H54 (cell line): ENCODE measurements around the gene ERGIC2.
"Not testable (repeated sequence)": the region's sequence is repeated elsewhere in the genome, so short reads cannot be mapped to it uniquely, and the experiment has no call there.

ENCODE experiments used
- DNase-seq: peaks from one replicate; pipeline ENCODE4 v3.0.0; 2011; ENCODE audit warnings: low spot score, mixed read lengths; ENCODE audit not compliant: insufficient read length
- FAIRE-seq: peaks from 3 replicates; lab custom pipeline; 2011; peaks lifted over from hg19 to GRCh38; lab: Jason Lieb, UNC
- POLR2A ChIP-seq: IDR thresholded peaks from 2 replicates; pipeline ENCODE4 v1.6.1; 2011; ENCODE audit warnings: low read depth, mild to moderate bottlenecking, low read length

ERGIC2 gene

DNA sequence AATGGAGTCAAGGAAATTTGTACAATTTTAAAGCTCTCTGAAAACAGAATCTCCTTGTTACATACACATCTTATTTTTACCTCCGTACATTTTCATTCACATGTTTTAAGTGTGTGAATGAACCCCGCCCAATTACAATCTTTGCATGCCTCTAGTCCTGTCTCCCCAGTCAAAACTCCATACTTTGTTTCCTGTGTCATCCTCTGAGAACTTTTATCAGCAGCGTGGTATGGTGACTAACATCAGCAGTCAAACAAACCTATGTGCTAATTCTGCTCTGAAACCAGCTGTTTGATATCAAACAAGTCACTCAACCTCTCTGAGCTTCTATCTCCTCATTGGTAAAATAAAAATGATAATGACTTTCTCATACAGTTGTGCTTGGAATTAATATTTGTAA is 15.8 kb upstream of the ERGIC2 start:
- DNase-seq (no peak), FAIRE-seq (no peak)
- no peak for TF ChIP-seq POLR2A

- TF ChIP-seq POLR2A, result no peak
- FAIRE-seq (no peak), DNase-seq (no peak)
Observed at GRCh38 chr12:29395356-29395755, 14.4 kb upstream of the ERGIC2 start.

DNA sequence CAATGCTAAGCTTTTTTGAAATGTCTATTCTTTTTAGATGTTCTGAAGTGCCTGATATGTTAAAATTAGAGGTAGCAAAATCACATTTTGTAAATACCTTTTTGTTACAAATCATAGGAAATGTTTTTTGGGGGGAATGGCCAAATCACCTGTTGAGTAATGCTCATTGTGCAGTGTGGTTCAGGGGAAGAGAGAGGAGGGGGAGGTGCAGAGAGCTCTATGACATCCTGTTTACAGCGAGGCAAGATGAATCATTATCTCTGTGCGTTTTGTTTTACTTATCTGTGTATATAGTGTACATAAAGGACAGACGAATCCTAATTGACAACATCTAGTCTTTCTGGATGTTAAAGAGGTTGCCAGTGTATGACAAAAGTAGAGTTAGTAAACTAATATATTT is 9.4 kb upstream of the ERGIC2 start:
- not testable (repeated sequence) for DNase-seq

GRCh38 chr12:29389295-29389919 is 8.4 kb upstream of the ERGIC2 start:
- no peak for FAIRE-seq
- TF ChIP-seq POLR2A, result no peak
- DNase-seq, result no peak

More for the DNA sequence above, 9.4 kb upstream of the ERGIC2 start:
- not testable (repeated sequence) for FAIRE-seq

DNA sequence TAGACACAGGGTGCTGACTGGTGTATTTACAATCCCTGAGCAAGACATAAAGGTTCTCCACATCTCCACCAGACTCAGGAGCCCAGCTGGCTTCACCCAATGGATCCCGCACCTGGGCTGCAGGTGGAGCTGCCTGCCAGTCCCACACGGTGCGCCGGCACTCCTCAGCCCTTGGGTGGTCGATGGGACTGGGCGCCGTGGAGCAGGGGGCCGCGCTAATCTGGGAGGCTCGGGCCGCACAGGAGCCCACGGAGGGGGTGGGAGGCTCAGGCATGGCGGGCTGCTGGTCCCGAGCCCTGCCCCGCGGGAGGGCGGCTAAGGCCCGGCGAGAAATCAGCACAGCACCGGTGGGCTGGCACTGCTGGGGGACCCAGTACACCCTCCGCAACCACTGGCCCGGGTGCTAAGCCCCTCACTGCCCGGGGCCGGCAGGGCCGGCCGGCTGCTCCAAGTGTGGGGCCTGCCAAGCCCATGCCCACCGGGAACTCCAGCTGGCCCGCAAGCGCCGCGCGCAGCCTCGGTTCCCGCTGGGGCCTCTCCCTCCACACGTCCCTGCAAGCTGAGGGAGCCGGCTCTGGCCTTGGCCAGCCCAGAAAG is 5.2 kb upstream of the ERGIC2 start:
- not testable (repeated sequence) for FAIRE-seq

DNA sequence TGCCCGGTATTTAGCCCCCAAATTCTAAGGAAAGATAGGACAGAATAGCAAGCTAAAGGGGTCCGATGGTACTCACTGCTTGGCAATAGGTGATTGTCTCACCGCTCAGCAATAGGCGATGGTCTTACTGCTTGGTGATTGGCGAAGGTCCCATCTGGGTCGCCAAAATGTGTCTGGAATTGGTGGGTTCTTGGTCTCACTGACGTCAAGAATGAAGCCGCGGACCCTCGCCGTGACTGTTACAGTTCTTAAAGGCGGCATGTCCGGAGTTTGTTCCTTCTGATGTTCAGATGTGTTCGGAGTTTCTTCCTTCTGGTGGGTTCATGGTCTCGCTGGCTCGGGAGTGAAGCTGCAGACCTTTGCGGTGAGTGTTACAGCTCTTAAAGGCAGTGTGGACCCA is 4.2 kb upstream of the ERGIC2 start:
- not testable (repeated sequence) for FAIRE-seq, DNase-seq

More for the DNA sequence above, 5.2 kb upstream of the ERGIC2 start:
- not testable (repeated sequence) for DNase-seq

GRCh38 chr12:29382251-29382650 is 1.3 kb upstream of the ERGIC2 start:
- no peak for TF ChIP-seq POLR2A
- DNase-seq (no peak), FAIRE-seq (no peak)

GRCh38 chr12:29376118-29376517 is 4.9 kb downstream of the ERGIC2 start:
- TF ChIP-seq POLR2A, result no peak
- DNase-seq, result no peak
- no peak for FAIRE-seq

GRCh38 chr12:29374913-29375312 is 6.1 kb downstream of the ERGIC2 start:
- DNase-seq (no peak), FAIRE-seq (no peak)
- no peak for TF ChIP-seq POLR2A

DNA sequence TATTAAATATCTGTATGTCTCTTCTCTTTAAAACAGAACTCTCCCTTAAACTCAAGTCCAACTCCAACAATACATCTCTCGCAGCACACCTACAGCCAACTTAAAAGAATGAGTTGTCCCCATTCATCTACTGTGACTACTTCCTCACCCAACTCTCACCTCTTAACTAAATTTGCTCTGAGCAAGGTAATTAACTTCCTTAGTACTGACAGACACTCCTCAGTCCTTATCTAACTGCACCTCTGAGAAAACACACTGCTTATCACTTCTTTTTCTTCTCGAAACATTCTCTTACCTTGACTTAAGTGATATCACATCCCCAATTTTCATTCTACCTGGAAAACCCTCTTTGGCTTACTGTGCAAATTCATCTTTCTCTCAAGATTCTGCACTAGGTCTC is 7.0 kb downstream of the ERGIC2 start:
- no peak for DNase-seq
- FAIRE-seq, result no peak

GRCh38 chr12:29365091-29365490 is 15.9 kb downstream of the ERGIC2 start:
- FAIRE-seq (no peak), DNase-seq (no peak)
- TF ChIP-seq POLR2A, result no peak

More for the DNA sequence above, 7.0 kb downstream of the ERGIC2 start:
- TF ChIP-seq POLR2A, result no peak

- FAIRE-seq, result no peak
- TF ChIP-seq POLR2A, result no peak
Observed at GRCh38 chr12:29354954-29355353, 26.0 kb downstream of the ERGIC2 start.

DNA sequence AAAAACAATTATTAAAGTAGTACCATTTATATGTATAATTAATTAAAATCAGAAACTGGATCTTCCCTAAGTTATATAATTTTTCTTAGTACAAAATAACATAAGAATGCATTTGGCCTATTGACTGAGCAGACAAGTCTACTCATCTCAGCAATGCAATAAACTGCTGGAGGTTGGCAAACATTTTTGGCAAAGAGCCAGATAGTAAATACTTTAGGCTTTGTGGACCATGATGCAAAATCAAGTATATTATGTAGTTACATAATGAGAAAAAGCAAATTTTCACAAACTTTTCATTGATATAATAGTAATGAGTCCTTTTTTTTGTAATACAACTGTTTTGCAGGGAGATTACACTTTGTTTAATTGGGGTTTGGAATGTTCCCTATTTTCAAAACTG is 30.9 kb downstream of the ERGIC2 start:
- FAIRE-seq (peak; percentile 36), DNase-seq (no peak)
- no peak for TF ChIP-seq POLR2A

More at GRCh38 chr12:29354954-29355353, 26.0 kb downstream of the ERGIC2 start:
- no peak for DNase-seq

DNA sequence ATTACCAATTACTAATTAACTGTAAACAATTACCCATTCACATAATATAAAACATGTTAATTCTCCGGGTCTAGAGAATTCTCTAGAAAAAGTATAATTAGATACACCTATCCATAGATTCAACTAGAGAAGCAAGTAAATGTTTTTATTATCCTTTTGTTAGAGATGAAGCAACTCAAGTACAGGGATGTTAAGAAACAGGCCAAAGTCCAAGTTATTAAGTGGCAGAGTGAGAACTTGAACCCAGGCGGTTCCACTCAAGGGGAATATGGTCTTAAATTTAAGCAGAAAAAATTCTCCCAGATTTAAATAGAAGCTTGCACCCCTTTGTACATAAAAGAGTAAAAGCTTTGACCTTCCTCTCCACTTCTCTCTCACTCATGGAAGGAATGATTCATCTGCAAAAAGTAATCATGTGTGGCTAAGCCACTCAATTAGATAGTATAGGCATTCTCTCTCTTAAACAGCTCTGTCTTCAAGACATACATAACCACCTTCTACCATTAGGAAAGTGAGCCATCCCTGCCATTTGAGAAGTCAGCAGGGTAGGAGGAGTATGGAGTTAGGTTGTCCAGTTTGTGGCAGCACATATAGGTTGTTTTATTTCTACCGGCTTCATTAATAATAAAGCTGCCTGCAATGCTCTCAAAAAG is 34.1 kb downstream of the ERGIC2 start:
- DNase-seq (no peak), FAIRE-seq (peak; percentile 30)
- TF ChIP-seq POLR2A, result no peak
